Keratinocyte (primary cell): ENCODE results near the gene MAN2A2. TPM values are rescaled to one million over a fixed set of nuclear protein-coding genes. Genes with fewer than 3 reads are reported as not detected.

Experiments
- DNase-seq: peaks from one replicate; pipeline ENCODE4 v3.0.0-alpha.2; 2011; ENCODE audit warnings: low read depth, missing footprints, low spot score
- FAIRE-seq: peaks from 2 replicates; lab custom pipeline; 2011; peaks lifted over from hg19 to GRCh38; lab: Jason Lieb, UNC
- H2AFZ ChIP-seq: 2 replicates; pipeline ENCODE4 v1.6.0; 2012; ENCODE audit warnings: low read length, control low read depth, inconsistent platforms; ENCODE audit not compliant: control insufficient read depth
- H3K27ac ChIP-seq: 2 replicates; pipeline ENCODE4 v1.5.1; 2011; ENCODE audit warnings: low read length; ENCODE audit not compliant: control insufficient read depth, insufficient read depth
- H3K27me3 ChIP-seq: 3 replicates; pipeline ENCODE4 v1.6.0; 2011; ENCODE audit warnings: low read length; ENCODE audit not compliant: control insufficient read depth, insufficient read depth; ENCODE audit errors: extremely low read depth
- H3K36me3 ChIP-seq, 2 experiments: 2 replicates in 1 of 2; 3 replicates in 1 of 2; pipeline ENCODE4 v1.5.1; 2011; ENCODE audit warnings: low read length in 2 of 2, mild to moderate bottlenecking in 1 of 2; ENCODE audit not compliant: control insufficient read depth in 2 of 2, insufficient read depth in 2 of 2; ENCODE audit errors: extremely low read depth in 1 of 2
- H3K4me1 ChIP-seq: 3 replicates; pipeline ENCODE4 v1.5.1; 2011; ENCODE audit warnings: low read length; ENCODE audit not compliant: control insufficient read depth, insufficient read depth; ENCODE audit errors: extremely low read depth
- H3K4me2 ChIP-seq: 3 replicates; pipeline ENCODE4 v1.6.0; 2011; ENCODE audit warnings: low read depth, low read length; ENCODE audit not compliant: control insufficient read depth, insufficient read depth; ENCODE audit errors: extremely low read depth
- H3K4me3 ChIP-seq, 3 experiments: fragments of 200-600 bp in 1 of 3; sonication (generic) in 1 of 3; 2 replicates in 2 of 3; 3 replicates in 1 of 3; pipeline ENCODE4 v1.5.1; 2011 to 2016; ENCODE audit warnings: low read length in 3 of 3, mild to moderate bottlenecking in 3 of 3, control low read depth in 2 of 3, inconsistent platforms in 1 of 3, low read depth in 1 of 3, mixed read lengths in 1 of 3, mixed run types in 1 of 3, moderate library complexity in 1 of 3; ENCODE audit not compliant: control insufficient read depth in 2 of 3, insufficient read depth in 2 of 3; ENCODE audit errors: extremely low read depth in 1 of 3
- H3K79me2 ChIP-seq: 2 replicates; pipeline ENCODE4 v1.6.0; 2012; ENCODE audit warnings: low read length; ENCODE audit not compliant: control insufficient read depth, insufficient read depth
- H3K9ac ChIP-seq: 3 replicates; pipeline ENCODE4 v1.6.0; 2011; ENCODE audit warnings: low read length; ENCODE audit not compliant: control insufficient read depth, insufficient read depth; ENCODE audit errors: extremely low read depth
- H3K9me1 ChIP-seq: 3 replicates; pipeline ENCODE4 v1.6.0; 2011; ENCODE audit warnings: low read length; ENCODE audit not compliant: control insufficient read depth, insufficient read depth; ENCODE audit errors: extremely low read depth
- H3K9me3 ChIP-seq: 2 replicates; pipeline ENCODE4 v1.5.1; 2012; ENCODE audit warnings: low read depth, low read length; ENCODE audit not compliant: control insufficient read depth
- H4K20me1 ChIP-seq: 3 replicates; pipeline ENCODE4 v1.6.0; 2011; ENCODE audit warnings: low read length; ENCODE audit not compliant: control insufficient read depth, insufficient read depth; ENCODE audit errors: extremely low read depth
- EZH2 ChIP-seq: IDR thresholded peaks from one replicate; pipeline ENCODE4 v1.6.1; 2012; ENCODE audit warnings: inconsistent platforms, mild to moderate bottlenecking, low read length, moderate library complexity
- dilution Hi-C: fragments of 300-500 bp; cut with MboI; formaldehyde crosslinking; loops from one replicate; pipeline ENCODE4 v1.7.0; 2020; ENCODE audit warnings: low sequenced_read_pairs; ENCODE audit not compliant: extremely low pct_ligation_motif_present
- polyA plus RNA-seq, 5 experiments: library from polyadenylated mRNA; depleted of rRNA in 3 of 5; stranded (reverse) in 3 of 5; stranded (forward) in 1 of 5; unstranded in 1 of 5; fragments of >200 nt; gene quantifications; 1 replicate in 1 of 5; 2 replicates in 3 of 5; 3 replicates in 1 of 5; pipeline versions ENCODE4 v1.2.1 to v1.2.3, GENCODE V29; 2011 to 2012; ENCODE audit warnings: missing spikeins in 2 of 5, low read depth in 1 of 5, low replicate concordance in 1 of 5
- TF ChIP-seq, protein P1 (sequence below), 3 experiments: IDR thresholded peaks in 1 of 3; conservative IDR thresholded peaks in 1 of 3; optimal IDR thresholded peaks in 1 of 3; 2 replicates in 2 of 3; 3 replicates in 1 of 3; pipeline versions ENCODE3 to v1.5.1; 2011; ENCODE audit warnings: low read length in 3 of 3, mild to moderate bottlenecking in 3 of 3, moderate library complexity in 2 of 3, control low read depth in 1 of 3, inconsistent platforms in 1 of 3; ENCODE audit not compliant: insufficient read depth in 2 of 3; ENCODE audit errors: extremely low read depth in 1 of 3

MAN2A2 gene
- polyA plus RNA-seq, 1 donor (not counting 4 experiments of a cell fraction or from before 2014, with no cell fraction given) = 6.6 TPM

DNA sequence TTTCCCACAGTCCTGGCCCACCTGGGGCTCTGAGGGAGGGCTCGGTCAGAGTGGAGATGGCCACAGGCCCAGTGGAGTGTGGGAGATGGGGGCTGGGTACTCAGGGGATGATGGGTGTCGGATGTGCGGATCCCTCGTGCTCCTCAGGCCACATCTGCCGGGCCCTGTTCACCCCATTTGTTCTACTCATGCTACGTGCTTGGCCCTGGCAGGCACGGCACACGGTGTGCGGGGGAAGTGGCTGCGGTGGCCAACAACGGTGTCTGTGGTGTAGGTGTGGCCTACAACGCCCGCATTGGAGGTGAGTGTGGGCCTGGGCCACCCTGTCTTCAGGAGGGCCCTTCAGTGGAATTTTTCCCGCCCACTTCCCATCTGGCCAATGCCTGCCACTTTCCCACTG lies 25.8 kb upstream of the MAN2A2 start:
- H3K9me1 ChIP-seq = no peaks in the 10 kb centered on the region
- no peak overlapping the region for H3K9ac ChIP-seq
- TF ChIP-seq, protein P1, sequence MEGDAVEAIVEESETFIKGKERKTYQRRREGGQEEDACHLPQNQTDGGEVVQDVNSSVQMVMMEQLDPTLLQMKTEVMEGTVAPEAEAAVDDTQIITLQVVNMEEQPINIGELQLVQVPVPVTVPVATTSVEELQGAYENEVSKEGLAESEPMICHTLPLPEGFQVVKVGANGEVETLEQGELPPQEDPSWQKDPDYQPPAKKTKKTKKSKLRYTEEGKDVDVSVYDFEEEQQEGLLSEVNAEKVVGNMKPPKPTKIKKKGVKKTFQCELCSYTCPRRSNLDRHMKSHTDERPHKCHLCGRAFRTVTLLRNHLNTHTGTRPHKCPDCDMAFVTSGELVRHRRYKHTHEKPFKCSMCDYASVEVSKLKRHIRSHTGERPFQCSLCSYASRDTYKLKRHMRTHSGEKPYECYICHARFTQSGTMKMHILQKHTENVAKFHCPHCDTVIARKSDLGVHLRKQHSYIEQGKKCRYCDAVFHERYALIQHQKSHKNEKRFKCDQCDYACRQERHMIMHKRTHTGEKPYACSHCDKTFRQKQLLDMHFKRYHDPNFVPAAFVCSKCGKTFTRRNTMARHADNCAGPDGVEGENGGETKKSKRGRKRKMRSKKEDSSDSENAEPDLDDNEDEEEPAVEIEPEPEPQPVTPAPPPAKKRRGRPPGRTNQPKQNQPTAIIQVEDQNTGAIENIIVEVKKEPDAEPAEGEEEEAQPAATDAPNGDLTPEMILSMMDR (optimal IDR thresholded peaks at IDR 0.05 in 1 of 3, IDR thresholded peaks at IDR 0.05 in 1 of 3, conservative IDR thresholded peaks at IDR 0.05 in 1 of 3; ENCODE audit: extremely low read depth in 1 of 3, insufficient read depth in 2 of 3, low read length in 3 of 3) = no peak
- no peak for TF ChIP-seq EZH2
- dilution Hi-C loops = no loop called here
- no peak overlapping the region for H3K4me2 ChIP-seq
- peaks cover 15 to 39% of the 10 kb centered on the region in 2 experiments for H3K36me3 ChIP-seq
- peaks cover 19% of the 10 kb centered on the region for H3K4me1 ChIP-seq
- H3K4me3 ChIP-seq = no peak overlapping the region
- H4K20me1 ChIP-seq = no peaks in the 10 kb centered on the region
- H2AFZ ChIP-seq = no peak overlapping the region
- peaks cover 37% of the 10 kb centered on the region for H3K79me2 ChIP-seq
- H3K27ac ChIP-seq = no peak overlapping the region
- DNase-seq (no peak), FAIRE-seq (no peak)
- H3K27me3 ChIP-seq = no peaks in the 10 kb centered on the region
- H3K9me3 ChIP-seq = no peaks in the 10 kb centered on the region

DNA sequence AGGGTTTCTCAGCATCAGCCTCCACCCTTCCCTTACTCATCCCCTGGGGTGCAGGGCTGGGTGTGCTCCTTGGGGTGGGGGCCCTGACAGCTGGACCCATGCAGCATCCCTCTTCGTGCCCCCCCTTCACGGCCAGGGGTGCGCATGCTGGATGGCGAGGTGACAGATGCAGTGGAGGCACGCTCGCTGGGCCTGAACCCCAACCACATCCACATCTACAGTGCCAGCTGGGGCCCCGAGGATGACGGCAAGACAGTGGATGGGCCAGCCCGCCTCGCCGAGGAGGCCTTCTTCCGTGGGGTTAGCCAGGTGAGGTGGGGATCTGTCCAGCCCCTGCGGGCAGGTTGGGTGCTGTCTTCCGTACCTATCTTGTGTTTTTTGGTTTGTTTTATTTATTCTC lies 25.1 kb upstream of the MAN2A2 start:
- no peak for TF ChIP-seq EZH2
- TF ChIP-seq, protein P1 (optimal IDR thresholded peaks at IDR 0.05 in 1 of 3, IDR thresholded peaks at IDR 0.05 in 1 of 3, conservative IDR thresholded peaks at IDR 0.05 in 1 of 3; ENCODE audit: extremely low read depth in 1 of 3, insufficient read depth in 2 of 3, low read length in 3 of 3) = no peak
- Histone ChIP-seq H3K36me3 (peaks cover 15 to 40% of the 10 kb centered on the region in 2 experiments), H2AFZ (no peak overlapping the region), H3K9me3 (no peaks in the 10 kb centered on the region), H3K27me3 (no peaks in the 10 kb centered on the region), H4K20me1 (no peaks in the 10 kb centered on the region), H3K27ac (no peak overlapping the region), H3K9ac (no peak overlapping the region), H3K4me1 (peaks cover 14% of the 10 kb centered on the region), H3K9me1 (no peaks in the 10 kb centered on the region), H3K4me2 (no peak overlapping the region), H3K79me2 (peaks cover 30% of the 10 kb centered on the region), H3K4me3 (no peak overlapping the region)
- dilution Hi-C loops = no loop called here
- FAIRE-seq = no peak
- DNase-seq = no peak
